K562 (cell line): ENCODE results near the gene CRYM. TPM values are rescaled to one million over a fixed set of nuclear protein-coding genes. Genes with fewer than 3 reads are reported as not detected.
A peak's percentile ranks its signal among the peaks of the same experiment; 100 is the strongest.

Source experiments
- ATAC-seq: fragments of 200-7000 bp; cut with Tn5 transposase; 3 replicates; pipeline ENCODE4 v1.9.1; 2020; ENCODE audit warnings: moderate library complexity
- BruUV-seq: library from RNA; stranded (reverse); fragments of 400-500 nt; replicated peaks from 2 replicates; lab custom pipeline; 2021; lab: Mats Ljungman, UMichigan
- CTCF ChIA-PET: fragments of 300-600 bp; formaldehyde crosslinking; extraction: SDS; loops from one replicate; lab custom pipeline; 2021; ENCODE audit warnings: low intra/inter-chr PET ratio; lab: Yijun Ruan, JAX
- POLR2A ChIA-PET: fragments of 300-600, 350-650 bp; sonication (Branson Sonifier 250); formaldehyde crosslinking; extraction: SDS; loops from one replicate; lab custom pipeline; 2021; ENCODE audit warnings: antibody characterized with exemption, inconsistent platforms; lab: Yijun Ruan, JAX
- DNase-seq, 4 experiments: peaks; one replicate each; pipeline versions ENCODE4 v3.0.0 to v3.0.0-alpha.2; 2011 to 2018; ENCODE audit warnings: low spot score in 3 of 4, mixed read lengths in 3 of 4; ENCODE audit errors: extremely low read depth in 1 of 4
- FAIRE-seq: peaks from 2 replicates; lab custom pipeline; 2011; peaks lifted over from hg19 to GRCh38; lab: Jason Lieb, UNC
- H2AFZ ChIP-seq: 2 replicates; pipeline ENCODE4 v1.6.0; 2011; ENCODE audit warnings: low read depth, low read length, control low read depth, inconsistent platforms
- H3K27ac ChIP-seq: fragments of 200-600 bp; 3 replicates; pipeline ENCODE4 v1.8.0; 2011; ENCODE audit warnings: low read depth, mild to moderate bottlenecking, control low read depth, inconsistent platforms, low read length, moderate library complexity, mixed read lengths; ENCODE audit errors: extremely low read depth
- H3K27me3 ChIP-seq, 2 experiments: fragments of 300-600 bp in 1 of 2; 2 replicates in 1 of 2; 3 replicates in 1 of 2; pipeline versions ENCODE4 v1.6.0 to v1.8.0; 2011; ENCODE audit warnings: inconsistent platforms in 2 of 2, low read length in 2 of 2, mild to moderate bottlenecking in 1 of 2, mixed read lengths in 1 of 2, moderate library complexity in 1 of 2; ENCODE audit not compliant: control insufficient read depth in 2 of 2, insufficient read depth in 2 of 2
- H3K36me3 ChIP-seq: fragments of 300-600 bp; 3 replicates; pipeline ENCODE4 v1.8.0; 2011; ENCODE audit warnings: mild to moderate bottlenecking, low read length, inconsistent platforms; ENCODE audit not compliant: control insufficient read depth, insufficient read depth
- H3K4me1 ChIP-seq, 2 experiments: fragments of 200-600 bp in 1 of 2; replicated peaks in 1 of 2; 2 replicates in 1 of 2; 3 replicates in 1 of 2; pipeline versions ENCODE4 v1.5.1 to v1.8.0; 2011; ENCODE audit warnings: inconsistent platforms in 2 of 2, low read length in 2 of 2, mild to moderate bottlenecking in 1 of 2, mixed read lengths in 1 of 2, moderate library complexity in 1 of 2; ENCODE audit not compliant: control insufficient read depth in 2 of 2, insufficient read depth in 2 of 2
- H3K4me2 ChIP-seq: 2 replicates; pipeline ENCODE4 v1.6.1; 2011; ENCODE audit warnings: low read length, control low read depth, inconsistent platforms, mixed read lengths; ENCODE audit not compliant: insufficient read depth
- H3K4me3 ChIP-seq: fragments of 200-600 bp; sonication (generic), shearing (Covaris generic); 2 replicates; pipeline ENCODE4 v1.5.1; 2016; ENCODE audit warnings: control low read depth, inconsistent platforms
- H3K79me2 ChIP-seq: fragments of 200-600 bp; 3 replicates; pipeline ENCODE4 v1.8.0; 2011; ENCODE audit warnings: low read length, inconsistent platforms; ENCODE audit not compliant: control insufficient read depth, insufficient read depth
- H3K9ac ChIP-seq, 2 experiments: 2 replicates each; pipeline versions ENCODE4 v1.6.0 to v1.6.1; 2011; ENCODE audit warnings: low read depth in 2 of 2, low read length in 2 of 2, control low read depth in 1 of 2, inconsistent platforms in 1 of 2, mild to moderate bottlenecking in 1 of 2, mixed read lengths in 1 of 2; ENCODE audit not compliant: insufficient read depth in 1 of 2
- H3K9me1 ChIP-seq: one replicate; pipeline ENCODE4 v1.6.0; 2011; ENCODE audit warnings: inconsistent platforms, mild to moderate bottlenecking, low read length, moderate library complexity; ENCODE audit not compliant: control insufficient read depth, insufficient read depth
- H3K9me3 ChIP-seq: replicated peaks from 2 replicates; pipeline ENCODE4 v1.5.1; 2011; ENCODE audit warnings: low read depth, low read length, inconsistent platforms; ENCODE audit not compliant: control insufficient read depth, insufficient read depth
- H4K20me1 ChIP-seq: replicated peaks from 2 replicates; pipeline ENCODE4 v1.6.1; 2011; ENCODE audit warnings: low read length, inconsistent platforms, mixed read lengths; ENCODE audit not compliant: control insufficient read depth, insufficient read depth
- CCNT2 ChIP-seq: IDR thresholded peaks from 2 replicates; pipeline ENCODE4 v1.6.1; 2011; ENCODE audit warnings: borderline replicate concordance, low read depth, mild to moderate bottlenecking, moderate library complexity, mixed read lengths, low read length; ENCODE audit not compliant: insufficient read length; ENCODE audit errors: extremely low read depth
- GATAD2A ChIP-seq: fragments of 450-650 bp; IDR thresholded peaks from 2 replicates; pipeline ENCODE4 v1.6.1; 2017
- SIX5 ChIP-seq, 2 experiments: IDR thresholded peaks; 2 replicates each; pipeline ENCODE4 v1.6.1; 2011; ENCODE audit warnings: low read length in 2 of 2, borderline replicate concordance in 1 of 2, low read depth in 1 of 2, mild to moderate bottlenecking in 1 of 2, moderate library complexity in 1 of 2; ENCODE audit not compliant: insufficient read depth in 1 of 2
- SMARCB1 ChIP-seq: IDR thresholded peaks from 2 replicates; pipeline ENCODE4 v1.6.1; 2011; ENCODE audit warnings: improper control_type of control experiment, low read depth; ENCODE audit not compliant: insufficient read length
- ZNF121 ChIP-seq: sonication (generic); formaldehyde crosslinking; conservative IDR thresholded peaks from 2 replicates; pipeline ENCODE4 v1.8.0; 2022; ENCODE audit warnings: missing genetic modification reagents
- ZNF146 ChIP-seq: IDR thresholded peaks from one replicate; pipeline ENCODE4 v1.6.1; 2018; ENCODE audit warnings: missing compliant biosample characterization; ENCODE audit not compliant: unreplicated experiment
- ZNF609 ChIP-seq: sonication (generic); formaldehyde crosslinking; IDR thresholded peaks from 2 replicates; pipeline ENCODE4 v1.8.1; 2023; ENCODE audit warnings: missing genetic modification reagents, mild to moderate bottlenecking, borderline replicate concordance
- WGBS: fragments of 100-300 bp; shearing (Covaris generic); methylation state at CpG from one replicate; pipeline ENCODE4 v1.1.6; 2016; ENCODE audit warnings: low coverage, mixed read lengths; ENCODE audit not compliant: insufficient coverage; ENCODE audit errors: missing lambda C conversion rate; 5-methylcytosine and 5-hydroxymethylcytosine counted together
- in situ Hi-C: fragments of 300-500 bp; cut with MboI; formaldehyde crosslinking; loops from 4 replicates; pipeline ENCODE4 v1.15.0; 2018; ENCODE audit warnings: inconsistent platforms, mixed read lengths
- intact Hi-C: fragments of 100-400 bp; cut with micrococcal nuclease; formaldehyde crosslinking; loops from 2 replicates; pipeline ENCODE4 v1.14.2; 2022
- polyA plus RNA-seq, 8 experiments: library from polyadenylated mRNA; depleted of rRNA in 4 of 8; stranded (reverse) in 5 of 8; unstranded in 3 of 8; fragments of >200 nt; fragmentation: Nextera tagmentation in 2 of 8; fragmentation: Illumina TruSeq in 1 of 8; extraction: Ambion mirVana in 2 of 8; extraction: Trizol in 1 of 8; gene quantifications; 2 replicates each; pipeline versions ENCODE4 v1.2.1 to v1.2.3, GENCODE V29; 2011 to 2014; ENCODE audit warnings: inconsistent platforms in 1 of 8, missing spikeins in 1 of 8
- total RNA-seq, 7 experiments: library from RNA; depleted of rRNA in 6 of 7; stranded (reverse); fragments of >200 nt in 6 of 7; fragmentation: Illumina TruSeq in 2 of 7; extraction: Trizol in 2 of 7; gene quantifications; 2 replicates each; pipeline versions ENCODE4 v1.2.1 to v1.2.3, GENCODE V29; 2011 to 2021; ENCODE audit warnings: low replicate concordance in 1 of 7

Gene CRYM
- total and polyA plus RNA-seq, 9 of the 15 experiments (the other 6 are each of a cell fraction or from before 2014, with no cell fraction given), result 0.08 to 0.98 (median 0.47) TPM

GRCh38 chr16:21284414-21284813 is 6.3 kb upstream of the CRYM start:
- WGBS, result 35% methylated on average over 4 of the region's 4 CpGs
- H2AFZ ChIP-seq, result no peak overlapping the region

More at GRCh38 chr16:21284414-21284813, 6.3 kb upstream of the CRYM start:
- no peak for FAIRE-seq
- Histone ChIP-seq H3K36me3 (no peaks in the 10 kb centered on the region), H4K20me1 (no peaks in the 10 kb centered on the region), H3K4me3 (no peak overlapping the region), H3K9me3 (peaks cover 7% of the 10 kb centered on the region), H3K27me3 (no peaks in the 10 kb centered on the region; a peak in 1 of 5 replicates), H3K9ac (no peak overlapping the region), H3K79me2 (no peaks in the 10 kb centered on the region), H3K27ac (no peak overlapping the region), H3K9me1 (no peaks in the 10 kb centered on the region), H3K4me1 (peaks cover 0 to 7% of the 10 kb centered on the region in 2 experiments; a peak in 1 of 5 replicates), H3K4me2 (no peak overlapping the region)
- peak; percentile 80 for TF ChIP-seq ZNF146 (CRISPR knock-in tag)
- no peak for TF ChIP-seq CCNT2
- no peak for TF ChIP-seq SMARCB1
- no peak for TF ChIP-seq ZNF609 (CRISPR knock-in tag)
- no peak for TF ChIP-seq SIX5 (IDR thresholded peaks at IDR 0.05; ENCODE audit: borderline replicate concordance in 1 of 2, insufficient read depth in 1 of 2, low read depth in 1 of 2, low read length in 2 of 2)
- no peak for TF ChIP-seq GATAD2A
- TF ChIP-seq ZNF121 (CRISPR knock-in tag), result no peak
- no peak for ATAC-seq
- intact Hi-C loops (no loop called here), in situ Hi-C loops (no loop called here)
- DNase-seq, result no peak
- CTCF ChIA-PET, result no interaction called here
- no TSS peak for BruUV-seq
- POLR2A ChIA-PET, result no interaction called here
